Activated gamma-delta T cell treated with Interleukin-2 at 50 U/mL for 16 hours (primary cell): Measurements from ENCODE around the gene MS4A14.
"Not testable (repeated sequence)": the region's sequence is repeated elsewhere in the genome, so short reads cannot be mapped to it uniquely, and the experiment has no call there.

ENCODE experiments used
- DNase-seq: peaks from one replicate; pipeline ENCODE4 v3.0.0-alpha.2; 2020

The MS4A14 gene

GRCh38 chr11:60389279-60389910 is 6.9 kb upstream of the MS4A14 start:
- no peak for DNase-seq

GRCh38 chr11:60390419-60390818 is 5.8 kb upstream of the MS4A14 start:
- DNase-seq: no peak

DNA sequence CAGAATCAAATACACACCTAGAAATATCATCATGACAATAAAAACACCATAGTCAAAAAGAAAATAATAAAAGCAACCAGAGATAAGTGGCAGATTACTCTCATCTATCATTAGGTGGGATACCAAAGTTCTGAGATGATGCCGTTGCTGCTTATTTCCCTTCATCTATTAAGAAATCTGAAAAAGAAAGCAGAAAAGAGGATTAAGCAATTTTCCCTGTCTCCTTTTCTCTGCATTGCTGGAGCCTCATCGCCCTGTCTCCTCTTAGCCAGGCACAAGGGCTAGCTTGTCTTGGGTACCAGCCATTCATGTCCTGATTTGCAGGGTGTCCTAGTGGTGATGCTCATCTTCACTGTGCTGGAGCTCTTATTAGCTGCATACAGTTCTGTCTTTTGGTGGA is 3.9 kb upstream of the MS4A14 start:
- DNase-seq: no peak

DNA sequence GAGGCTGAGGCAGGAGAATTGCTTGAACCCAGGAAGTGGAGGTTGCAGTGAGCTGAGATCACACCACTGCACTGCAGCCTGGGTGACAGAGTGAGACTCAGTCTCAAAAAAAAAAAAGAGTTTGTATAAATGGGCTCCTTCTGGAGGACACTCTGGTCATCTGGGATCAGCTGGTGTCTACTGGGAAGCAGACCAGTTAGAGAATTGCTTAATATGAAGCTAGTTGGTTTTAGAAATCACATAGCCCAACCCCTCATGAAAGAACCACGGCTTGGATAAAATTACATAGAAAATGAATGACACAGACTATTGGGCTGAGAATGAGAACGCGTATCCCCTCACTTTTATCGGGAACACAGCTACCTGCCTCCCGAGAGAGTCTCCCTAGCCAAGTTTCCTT is 3.2 kb upstream of the MS4A14 start:
- DNase-seq: no peak

DNA sequence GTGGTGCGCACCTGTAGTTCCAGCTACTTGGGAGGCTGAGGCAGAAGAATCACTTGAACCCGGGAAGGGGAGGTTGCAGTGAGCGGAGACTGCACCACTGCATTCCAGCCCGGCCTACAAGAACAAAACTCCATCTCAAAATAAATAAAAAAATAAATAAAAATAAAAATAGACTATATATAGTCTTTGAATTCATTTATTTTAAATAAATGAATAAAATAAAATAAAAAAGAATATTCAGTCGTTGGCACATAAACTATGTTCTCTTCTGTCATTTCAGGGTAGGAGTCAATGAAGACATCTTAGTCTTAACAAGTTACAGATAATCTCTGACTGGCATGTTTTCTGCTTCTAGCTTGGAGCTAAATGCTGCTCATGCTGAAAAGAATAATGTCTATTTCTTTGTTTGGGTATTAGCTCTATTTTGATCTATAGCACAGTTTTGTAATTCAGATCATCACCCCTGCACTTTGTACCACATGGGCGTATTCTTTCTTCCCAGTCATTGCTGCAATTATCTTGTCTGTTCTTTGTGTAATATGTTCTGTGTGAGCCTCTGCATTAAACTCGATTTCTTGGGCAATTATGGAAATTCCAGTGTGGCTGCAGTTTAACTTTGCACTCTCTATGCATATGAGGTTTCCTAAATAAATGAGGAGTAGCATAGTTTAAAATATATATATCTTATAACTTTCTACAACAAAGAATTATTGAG is 1.4 kb upstream of the MS4A14 start:
- DNase-seq: no peak

GRCh38 chr11:60396799-60397198 is 540 bp downstream of the MS4A14 start:
- DNase-seq: no peak

DNA sequence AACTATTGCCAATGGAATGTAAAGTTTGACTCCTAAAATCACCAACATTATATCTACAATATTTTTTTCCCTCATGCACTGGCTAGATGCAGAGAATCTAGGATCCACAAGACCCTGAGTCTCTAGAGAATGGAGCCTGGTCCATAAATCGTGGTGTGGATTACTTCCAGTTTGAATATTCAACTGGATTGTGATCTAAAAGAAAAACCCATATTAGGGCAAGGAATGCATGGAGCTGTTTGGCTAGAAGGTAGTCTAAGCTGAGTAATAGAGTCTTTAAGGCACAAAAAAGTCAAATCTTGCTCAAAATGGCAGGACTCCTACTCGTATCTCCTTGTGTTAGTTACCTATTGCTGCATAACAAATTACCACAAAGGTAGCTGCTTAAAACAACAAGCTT is 23.8 kb downstream of the MS4A14 start:
- no peak for DNase-seq

- DNase-seq: no peak
Observed at GRCh38 chr11:60422609-60423008, 26.4 kb downstream of the MS4A14 start.

GRCh38 chr11:60428517-60428916 is 32.3 kb downstream of the MS4A14 start:
- DNase-seq: no peak

- no peak for DNase-seq
Observed at GRCh38 chr11:60429272-60429671, 33.0 kb downstream of the MS4A14 start, which contains the start of gene MS4A5. TSS of gene MS4A5 (plus strand) at chr11:60429572. CDS start at chr11:60429675, 103 bp downstream.

DNA sequence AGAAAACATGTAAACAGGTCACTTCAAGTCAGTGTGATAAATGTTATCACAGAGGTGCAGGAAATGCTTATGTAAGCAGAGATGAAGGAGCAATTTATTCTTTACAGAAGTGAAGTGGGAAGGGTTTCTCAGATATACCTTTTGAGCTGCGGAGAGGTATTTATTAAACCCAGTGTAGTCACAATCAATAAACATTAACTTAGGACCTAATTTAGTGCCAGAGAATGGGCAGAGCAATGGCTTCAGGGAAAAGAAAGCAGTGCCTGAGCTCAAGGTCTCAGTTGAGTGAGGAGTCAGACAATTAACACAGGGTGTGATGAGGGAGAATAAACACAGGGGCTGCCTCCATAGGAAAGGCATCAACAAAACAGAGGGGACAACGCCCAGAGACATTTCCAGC is 35.0 kb downstream of the MS4A14 start:
- no peak for DNase-seq

GRCh38 chr11:60433401-60433800 is 37.1 kb downstream of the MS4A14 start:
- DNase-seq: no peak

- no peak for DNase-seq
Observed at GRCh38 chr11:60447070-60447469, 50.8 kb downstream of the MS4A14 start.

DNA sequence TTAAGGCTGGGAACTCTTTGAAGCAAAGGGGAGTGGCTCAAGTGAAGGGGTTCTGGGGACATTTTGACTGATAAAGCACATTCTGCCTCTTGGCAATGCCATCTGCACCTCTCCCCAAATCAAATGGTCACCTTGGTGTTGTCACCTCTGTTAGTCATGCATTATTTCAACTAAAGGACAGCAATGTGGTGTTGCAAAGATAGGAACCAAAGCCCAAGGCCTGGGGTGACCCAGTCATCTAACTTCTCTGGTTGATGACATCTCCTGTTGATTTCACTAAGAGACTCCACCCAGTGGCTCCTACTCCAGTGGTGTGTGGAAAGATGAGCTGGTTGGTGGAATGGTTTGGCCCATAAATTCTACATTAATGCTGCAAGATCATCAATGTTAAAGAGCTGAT is 51.6 kb downstream of the MS4A14 start:
- DNase-seq: no peak

DNA sequence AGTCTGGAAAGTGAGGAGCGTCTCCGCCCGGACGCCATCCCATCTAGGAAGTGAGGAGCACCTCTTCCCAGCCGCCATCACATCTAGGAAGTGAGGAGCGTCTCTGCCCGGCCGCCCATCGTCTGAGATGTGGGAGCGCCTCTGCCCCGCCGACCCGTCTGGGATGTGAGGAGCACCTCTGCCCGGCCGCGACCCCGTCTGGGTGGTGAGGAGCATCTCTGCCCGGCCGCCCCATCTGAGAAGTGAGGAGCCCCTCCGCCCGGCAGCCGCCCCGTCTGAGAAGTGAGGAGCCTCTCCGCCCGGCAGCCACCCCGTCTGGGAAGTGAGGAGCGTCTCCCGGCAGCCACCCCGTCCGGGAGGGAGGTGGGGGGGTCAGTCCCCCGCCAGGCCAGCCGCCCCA is 54.9 kb downstream of the MS4A14 start:
- not testable (repeated sequence) for DNase-seq

DNA sequence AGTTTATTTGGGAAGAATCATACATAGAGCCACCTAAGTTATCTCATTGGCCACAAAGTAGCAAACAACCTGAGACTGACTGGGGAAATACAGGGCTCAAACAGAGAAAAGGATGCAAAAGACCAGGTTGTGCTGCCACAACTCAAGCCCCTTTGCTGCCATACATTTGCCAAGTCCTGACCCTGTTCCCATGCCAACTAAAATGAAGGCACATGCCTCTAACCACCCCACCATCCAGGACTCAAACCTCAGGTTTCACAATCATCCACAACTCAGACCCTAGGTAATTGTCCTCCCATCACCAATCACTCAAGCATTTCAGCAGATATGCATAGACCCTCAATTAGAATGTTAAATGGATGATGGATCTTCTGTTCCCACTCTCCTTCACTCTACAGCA is 58.0 kb downstream of the MS4A14 start:
- DNase-seq: no peak

DNA sequence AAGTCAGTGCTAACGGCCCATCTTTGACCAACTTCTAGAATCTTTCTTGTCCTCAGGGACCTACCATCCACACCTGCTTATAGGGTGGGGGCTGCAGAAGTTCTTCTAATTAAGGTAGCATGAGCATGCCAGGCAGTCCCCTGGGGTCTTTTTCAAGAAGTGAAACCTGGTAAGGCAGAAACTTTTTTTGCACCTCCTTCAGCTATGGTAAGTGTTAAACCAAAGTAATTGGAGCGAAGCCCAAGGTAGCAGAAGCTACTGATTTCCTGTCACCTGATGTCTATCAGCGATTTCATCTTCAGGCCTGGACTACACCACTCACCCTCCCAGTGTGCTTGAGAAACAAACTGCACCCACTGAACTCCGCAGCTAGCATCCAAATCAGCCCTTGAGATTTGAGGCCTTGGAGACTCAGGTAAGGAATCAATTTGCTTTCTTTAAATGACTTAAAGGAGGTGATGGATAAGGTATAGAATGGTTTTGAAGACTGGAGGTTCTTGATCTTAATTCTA is 59.3 kb downstream of the MS4A14 start, which contains the start of gene MS4A1:
Gene MS4A1 (plus strand): TSS at position 317 of the 512 bp plus-strand sequence. CDS start 6,528 bp downstream, outside the sequence.
- DNase-seq: no peak

DNA sequence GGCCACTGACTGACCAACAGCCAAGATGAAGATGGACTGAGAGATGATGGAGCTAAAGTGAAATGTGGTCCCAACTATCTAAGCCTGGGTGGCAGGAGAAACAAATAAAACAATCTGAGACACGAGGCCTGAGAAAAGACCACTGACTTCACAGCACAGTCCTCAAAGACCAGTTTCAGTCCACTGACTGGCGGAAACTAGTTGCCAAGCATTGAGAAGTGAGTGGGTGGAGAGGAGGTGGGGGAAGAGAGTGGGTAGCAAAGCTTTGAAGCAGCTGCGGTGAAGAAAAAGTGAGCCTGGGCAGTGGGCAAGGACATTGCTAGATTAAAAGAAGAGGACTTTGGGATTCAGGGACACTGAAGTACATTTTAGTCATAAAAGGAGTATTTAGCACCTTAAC is 61.3 kb downstream of the MS4A14 start:
- no peak for DNase-seq

GRCh38 chr11:60459345-60459744 is 63.1 kb downstream of the MS4A14 start:
- DNase-seq: no peak
